Activated CD8-positive, alpha-beta T cell treated with anti-CD3 and anti-CD28 coated beads for 36 hours (primary cell): ENCODE data around the gene SEC14L6. TPM values are rescaled to one million over a fixed set of nuclear protein-coding genes. Genes with fewer than 3 reads are reported as not detected.

ENCODE experiments used
- ATAC-seq: fragments of 200-7000 bp; cut with Tn5 transposase; one replicate; pipeline ENCODE4 v1.10.0; 2021; ENCODE audit warnings: mild to moderate bottlenecking, moderate library complexity
- CTCF ChIA-PET: fragments of 350-600 bp; sonication (Branson Sonifier 250); formaldehyde crosslinking; loops from one replicate; lab custom pipeline; 2021; ENCODE audit warnings: antibody characterized with exemption; lab: Charles Lee
- POLR2A ChIA-PET: fragments of 350-600 bp; sonication (Branson Sonifier 250); formaldehyde crosslinking; loops from one replicate; lab custom pipeline; 2021; ENCODE audit warnings: antibody characterized with exemption; lab: Charles Lee
- DNase-seq: peaks from one replicate; pipeline ENCODE4 v3.0.0-alpha.2; 2020
- H3K27ac Mint-ChIP-seq: one replicate; pipeline ENCODE4 v1.8.0; 2021; ENCODE audit warnings: mild to moderate bottlenecking, mixed read lengths
- H3K27me3 Mint-ChIP-seq: one replicate; pipeline ENCODE4 v1.8.0; 2021; ENCODE audit warnings: mixed read lengths
- H3K36me3 Mint-ChIP-seq: one replicate; pipeline ENCODE4 v1.8.0; 2021; ENCODE audit warnings: low read depth, mixed read lengths
- H3K4me1 Mint-ChIP-seq: one replicate; pipeline ENCODE4 v1.8.0; 2021; ENCODE audit warnings: low read depth, mixed read lengths
- H3K4me3 Mint-ChIP-seq: one replicate; pipeline ENCODE4 v1.8.0; 2021; ENCODE audit warnings: mild to moderate bottlenecking, moderate library complexity, mixed read lengths
- H3K9me3 Mint-ChIP-seq: one replicate; pipeline ENCODE4 v1.8.0; 2021; ENCODE audit warnings: mixed read lengths
- CTCF ChIP-seq: fragments of 200-600 bp; IDR thresholded peaks from one replicate; pipeline ENCODE4 v1.8.0; 2022; ENCODE audit warnings: antibody characterized with exemption, mild to moderate bottlenecking
- intact Hi-C: fragments of 100-400 bp; cut with micrococcal nuclease; formaldehyde crosslinking; loops from one replicate; pipeline ENCODE4 v1.10.0; 2022
- total RNA-seq, 2 experiments: library from RNA; stranded (reverse); gene quantifications; one replicate each; pipeline ENCODE4 v1.2.3, GENCODE V29; 2021

The SEC14L6 gene
- total RNA-seq, 2 experiments from 2014 or later: not detected

GRCh38 chr22:30491381-30491780 lies 55.2 kb downstream of the SEC14L6 start:
- Mint-ChIP-seq H3K4me1 (no peaks in the 10 kb centered on the region), H3K27me3 (peaks cover 5% of the 10 kb centered on the region), H3K27ac (no peak overlapping the region), H3K4me3 (no peak overlapping the region), H3K36me3 (no peaks in the 10 kb centered on the region), H3K9me3 (no peaks in the 10 kb centered on the region)
- ATAC-seq: no peak
- ChIA-PET POLR2A (no interaction called here), CTCF (interaction anchor here (0.8 to 1.1 kb wide), 3 partner anchors 101 to 112 kb away, joined by 3 to 4 read pairs (median 3); no protein-coding TSS in a partner anchor)
- TF ChIP-seq CTCF: no peak
- no peak for DNase-seq
- intact Hi-C loops: no loop called here

- Mint-ChIP-seq H3K4me1 (no peaks in the 10 kb centered on the region), H3K27ac (no peak overlapping the region), H3K27me3 (peaks cover 5% of the 10 kb centered on the region), H3K9me3 (no peaks in the 10 kb centered on the region), H3K36me3 (no peaks in the 10 kb centered on the region), H3K4me3 (no peak overlapping the region)
- ATAC-seq: no peak
- DNase-seq: no peak
- intact Hi-C loops: no loop called here
- CTCF ChIA-PET: interaction anchor here (1.0 to 1.1 kb wide), 2 partner anchors 100 to 402 kb away, joined by 3 to 4 read pairs; no protein-coding TSS in a partner anchor
- no peak for TF ChIP-seq CTCF
- POLR2A ChIA-PET: interaction anchor here (0.9 kb wide), 1 partner anchor 96 kb away, joined by 3 read pairs; no protein-coding TSS in a partner anchor
These were observed 56.1 kb downstream of the SEC14L6 start for GRCh38 chr22:30490399-30490798.

GRCh38 chr22:30488121-30488520 lies 58.4 kb downstream of the SEC14L6 start:
- H3K4me3 Mint-ChIP-seq: no peak overlapping the region
- intact Hi-C loops: no loop called here
- ChIA-PET CTCF (interaction anchor here (1.8 kb wide), 1 partner anchor 97 kb away, joined by 6 read pairs; no protein-coding TSS in a partner anchor), POLR2A (no interaction called here)
- H3K27me3 Mint-ChIP-seq: peaks cover 4% of the 10 kb centered on the region
- no peak for TF ChIP-seq CTCF
- no peak overlapping the region for H3K27ac Mint-ChIP-seq
- no peak for ATAC-seq
- H3K4me1 Mint-ChIP-seq: no peaks in the 10 kb centered on the region
- DNase-seq: peak; percentile 13
- no peaks in the 10 kb centered on the region for H3K36me3 Mint-ChIP-seq
- no peaks in the 10 kb centered on the region for H3K9me3 Mint-ChIP-seq

GRCh38 chr22:30486661-30487115 lies 59.9 kb downstream of the SEC14L6 start:
- DNase-seq (no peak), ATAC-seq (no peak)
- Mint-ChIP-seq H3K27me3 (peaks cover 6% of the 10 kb centered on the region), H3K27ac (no peak overlapping the region), H3K4me3 (no peak overlapping the region), H3K9me3 (no peaks in the 10 kb centered on the region), H3K36me3 (no peaks in the 10 kb centered on the region), H3K4me1 (no peaks in the 10 kb centered on the region)
- TF ChIP-seq CTCF: no peak
- intact Hi-C loops: no loop called here
- POLR2A ChIA-PET: interaction anchor here (1.5 kb wide), 1 partner anchor 95 kb away, joined by 3 read pairs; no protein-coding TSS in a partner anchor
- CTCF ChIA-PET: interaction anchor here (1.0 to 4.8 kb wide), 9 partner anchors 9 to 198 kb away, joined by 4 to 59 read pairs (median 6); partner anchors contain the start of genes CASTOR1, RNF215 and SEC14L3

GRCh38 chr22:30486118-30486517 lies 60.4 kb downstream of the SEC14L6 start:
- H3K27ac Mint-ChIP-seq: no peak overlapping the region
- CTCF ChIA-PET: interaction anchor here (0.7 to 4.8 kb wide), 18 partner anchors 9 to 198 kb away, joined by 3 to 59 read pairs (median 5); partner anchors contain the start of genes CASTOR1, RNF215, SEC14L2 and SEC14L3
- ATAC-seq (no peak), DNase-seq (no peak)
- intact Hi-C loops: no loop called here
- H3K4me3 Mint-ChIP-seq: no peak overlapping the region
- H3K4me1 Mint-ChIP-seq: no peaks in the 10 kb centered on the region
- TF ChIP-seq CTCF: no peak
- no peaks in the 10 kb centered on the region for H3K9me3 Mint-ChIP-seq
- POLR2A ChIA-PET: interaction anchor here (1.0 to 1.5 kb wide), 2 partner anchors 11 to 95 kb away, joined by 3 read pairs; no protein-coding TSS in a partner anchor
- peaks cover 6% of the 10 kb centered on the region for H3K27me3 Mint-ChIP-seq
- H3K36me3 Mint-ChIP-seq: no peaks in the 10 kb centered on the region
